IMR-90 (cell line): ENCODE data around the gene NMRK1. TPM values are rescaled to one million over a fixed set of nuclear protein-coding genes. Genes with fewer than 3 reads are reported as not detected.

Source experiments
- ATAC-seq: fragments of 200-7000 bp; cut with Tn5 transposase; 2 replicates; pipeline ENCODE4 v1.9.1; 2020; ENCODE audit warnings: low read depth, mild to moderate bottlenecking, moderate library complexity
- BruUV-seq: library from RNA; stranded (reverse); fragments of 400-500 nt; replicated peaks from 2 replicates; lab custom pipeline; 2021; lab: Mats Ljungman, UMichigan
- CTCF ChIA-PET: fragments of 300-600 bp; formaldehyde crosslinking; extraction: SDS; loops from one replicate; lab custom pipeline; 2021; ENCODE audit warnings: antibody characterized with exemption; lab: Yijun Ruan, JAX
- POLR2A ChIA-PET: fragments of 300-600 bp; sonication (Branson Sonifier 250); formaldehyde crosslinking; loops from one replicate; lab custom pipeline; 2022; ENCODE audit warnings: antibody characterized with exemption; ENCODE audit not compliant: unreplicated experiment; lab: Charles Lee
- DNase-seq: peaks from one replicate; pipeline ENCODE4 v3.0.0; 2013
- H2AFZ ChIP-seq: replicated peaks from 2 replicates; pipeline ENCODE3; 2013; ENCODE audit warnings: low read length, mild to moderate bottlenecking; ENCODE audit not compliant: poor library complexity
- H2AK5ac ChIP-seq: 2 replicates; pipeline ENCODE4 v1.6.1; 2013; ENCODE audit warnings: low read depth, low read length, inconsistent platforms
- H2AK9ac ChIP-seq: replicated peaks from 2 replicates; pipeline ENCODE3; 2013; ENCODE audit warnings: mild to moderate bottlenecking, low read depth, low read length, moderate library complexity; ENCODE audit not compliant: poor library complexity
- H2BK120ac ChIP-seq: 2 replicates; pipeline ENCODE4 v1.6.1; 2013; ENCODE audit warnings: low read depth, low read length, inconsistent platforms
- H2BK15ac ChIP-seq: 3 replicates; pipeline ENCODE4 v1.6.1; 2013; ENCODE audit warnings: low read depth, low read length, inconsistent platforms
- H2BK20ac ChIP-seq: 2 replicates; pipeline ENCODE4 v1.6.1; 2013; ENCODE audit warnings: low read depth, mild to moderate bottlenecking, inconsistent platforms, low read length, moderate library complexity
- H2BK5ac ChIP-seq: 2 replicates; pipeline ENCODE4 v1.6.1; 2013; ENCODE audit warnings: mild to moderate bottlenecking, low read depth, low read length, inconsistent platforms; ENCODE audit not compliant: poor library complexity, severe bottlenecking
- H3K14ac ChIP-seq: replicated peaks from 2 replicates; pipeline ENCODE4 v1.6.1; 2013; ENCODE audit warnings: low read depth, low read length, inconsistent platforms
- H3K18ac ChIP-seq: 2 replicates; pipeline ENCODE4 v1.6.1; 2013; ENCODE audit warnings: low read depth, low read length, control low read depth
- H3K23ac ChIP-seq: 2 replicates; pipeline ENCODE4 v1.6.1; 2013; ENCODE audit warnings: low read depth, low read length, inconsistent platforms
- H3K27ac ChIP-seq: 2 replicates; pipeline ENCODE4 v1.5.1; 2013; ENCODE audit warnings: mild to moderate bottlenecking, control low read depth, low read length; ENCODE audit not compliant: insufficient read depth
- H3K27me3 ChIP-seq: 2 replicates; pipeline ENCODE4 v1.6.1; 2013; ENCODE audit warnings: low read length; ENCODE audit not compliant: control insufficient read depth, insufficient read depth
- H3K36me3 ChIP-seq: 2 replicates; pipeline ENCODE4 v1.6.1; 2013; ENCODE audit warnings: low read length, mixed read lengths; ENCODE audit not compliant: control insufficient read depth, insufficient read depth
- H3K4ac ChIP-seq: 2 replicates; pipeline ENCODE4 v1.6.1; 2013; ENCODE audit warnings: low read depth, low read length, inconsistent platforms
- H3K4me1 ChIP-seq: 2 replicates; pipeline ENCODE4 v1.6.1; 2013; ENCODE audit warnings: low read length, mixed read lengths; ENCODE audit not compliant: control insufficient read depth, insufficient read depth
- H3K4me2 ChIP-seq: 2 replicates; pipeline ENCODE4 v1.6.1; 2013; ENCODE audit warnings: low read depth, mild to moderate bottlenecking, control low read depth, low read length, moderate library complexity
- H3K4me3 ChIP-seq: 2 replicates; pipeline ENCODE4 v1.5.1; 2013; ENCODE audit warnings: low read depth, mild to moderate bottlenecking, control low read depth, low read length, moderate library complexity; ENCODE audit not compliant: insufficient read depth
- H3K56ac ChIP-seq: 2 replicates; pipeline ENCODE4 v1.6.1; 2013; ENCODE audit warnings: low read length, inconsistent platforms; ENCODE audit not compliant: insufficient read depth; ENCODE audit errors: extremely low read depth
- H3K79me1 ChIP-seq, 2 experiments: 2 replicates each; pipeline ENCODE4 v1.6.1; 2013; ENCODE audit warnings: low read length in 2 of 2, inconsistent platforms in 1 of 2, low read depth in 1 of 2
- H3K9ac ChIP-seq: 2 replicates; pipeline ENCODE4 v1.6.1; 2013; ENCODE audit warnings: low read depth, low read length, control low read depth
- H3K9me1 ChIP-seq: 2 replicates; pipeline ENCODE4 v1.6.1; 2013; ENCODE audit warnings: low read length, inconsistent platforms; ENCODE audit not compliant: insufficient read depth
- H3K9me3 ChIP-seq: 2 replicates; pipeline ENCODE4 v1.6.1; 2013; ENCODE audit warnings: low read length; ENCODE audit not compliant: control insufficient read depth, insufficient read depth
- H4K20me1 ChIP-seq: 2 replicates; pipeline ENCODE4 v1.6.1; 2013; ENCODE audit warnings: low read length, inconsistent platforms; ENCODE audit not compliant: insufficient read depth
- H4K5ac ChIP-seq: 2 replicates; pipeline ENCODE4 v1.6.1; 2013; ENCODE audit warnings: mild to moderate bottlenecking, low read depth, low read length, control low read depth
- H4K8ac ChIP-seq, 2 experiments: 2 replicates each; pipeline ENCODE4 v1.6.1; 2013; ENCODE audit warnings: low read depth in 2 of 2, low read length in 2 of 2, control low read depth in 1 of 2, inconsistent platforms in 1 of 2
- H4K91ac ChIP-seq: 2 replicates; pipeline ENCODE4 v1.6.1; 2013; ENCODE audit warnings: low read depth, low read length, inconsistent platforms; ENCODE audit not compliant: insufficient read depth
- BHLHE40 ChIP-seq: fragments of 150-350 bp; IDR thresholded peaks from 2 replicates; pipeline ENCODE4 v1.6.1; 2016; ENCODE audit warnings: mild to moderate bottlenecking, low read depth, low read length
- CEBPB ChIP-seq: IDR thresholded peaks from 2 replicates; pipeline ENCODE4 v1.6.1; 2012; ENCODE audit warnings: low read depth, low read length, improper control_type of control experiment
- CHD1 ChIP-seq: IDR thresholded peaks from 2 replicates; pipeline ENCODE4 v1.6.1; 2012; ENCODE audit warnings: low read depth, low read length, improper control_type of control experiment
- CTCF ChIP-seq: conservative IDR thresholded peaks from 2 replicates; pipeline ENCODE4 v1.5.1; 2012; ENCODE audit warnings: mild to moderate bottlenecking, low read depth, low read length, improper control_type of control experiment
- ELK1 ChIP-seq: fragments of 150-350 bp; IDR thresholded peaks from 2 replicates; pipeline ENCODE4 v1.6.1; 2016; ENCODE audit warnings: low read depth, mild to moderate bottlenecking, low read length, moderate library complexity, borderline replicate concordance
- FOS ChIP-seq: fragments of 150-350 bp; IDR thresholded peaks from 2 replicates; pipeline ENCODE4 v1.6.1; 2016; ENCODE audit warnings: low read depth, low read length
- MAFK ChIP-seq: IDR thresholded peaks from 2 replicates; pipeline ENCODE4 v1.6.1; 2012; ENCODE audit warnings: low read depth, low read length, improper control_type of control experiment
- MAZ ChIP-seq: IDR thresholded peaks from 2 replicates; pipeline ENCODE4 v1.6.1; 2012; ENCODE audit warnings: low read depth, mild to moderate bottlenecking, low read length, improper control_type of control experiment, moderate library complexity, borderline replicate concordance
- MXI1 ChIP-seq: IDR thresholded peaks from 2 replicates; pipeline ENCODE4 v1.6.1; 2012; ENCODE audit warnings: low read depth, mild to moderate bottlenecking, low read length, moderate library complexity, borderline replicate concordance
- NFE2L2 ChIP-seq: fragments of 150-350 bp; IDR thresholded peaks from 2 replicates; pipeline ENCODE4 v1.6.1; 2016; ENCODE audit warnings: low read depth, mild to moderate bottlenecking, low read length
- POLR2A ChIP-seq: IDR thresholded peaks from 2 replicates; pipeline ENCODE4 v1.6.1; 2012; ENCODE audit warnings: mild to moderate bottlenecking, low read depth, low read length
- RAD21 ChIP-seq: IDR thresholded peaks from 2 replicates; pipeline ENCODE4 v1.6.1; 2012; ENCODE audit warnings: low read length, improper control_type of control experiment
- RCOR1 ChIP-seq: IDR thresholded peaks from 2 replicates; pipeline ENCODE4 v1.6.1; 2012; ENCODE audit warnings: mild to moderate bottlenecking, low read length, improper control_type of control experiment; ENCODE audit not compliant: insufficient replicate concordance
- RFX5 ChIP-seq: IDR thresholded peaks from 2 replicates; pipeline ENCODE4 v1.8.0; 2012; ENCODE audit warnings: low read depth, mild to moderate bottlenecking, low read length, moderate library complexity
- SMC3 ChIP-seq: fragments of 150-350 bp; IDR thresholded peaks from 2 replicates; pipeline ENCODE4 v1.6.1; 2016; ENCODE audit warnings: low read depth, mild to moderate bottlenecking, antibody characterized with exemption, low read length, moderate library complexity
- USF2 ChIP-seq: fragments of 150-350 bp; IDR thresholded peaks from 2 replicates; pipeline ENCODE4 v1.6.1; 2017; ENCODE audit warnings: mild to moderate bottlenecking, antibody characterized with exemption, low read length, low read depth
- WGBS, 2 experiments: methylation state at CpG; one replicate each; pipeline versions ENCODE4 v1.1.5 to v1.1.7; 2013; ENCODE audit warnings: missing lambda C conversion rate in 2 of 2; ENCODE audit not compliant: insufficient read length in 1 of 2; ENCODE audit errors: extremely low coverage in 2 of 2; 5-methylcytosine and 5-hydroxymethylcytosine counted together
- dilution Hi-C: fragments of 300-500 bp; cut with HindIII; formaldehyde crosslinking; loops from one replicate; pipeline ENCODE4 v1.14.3; 2018; ENCODE audit warnings: low sequenced_read_pairs; ENCODE audit not compliant: unreplicated experiment
- in situ Hi-C: fragments of 300-500 bp; cut with MboI; formaldehyde crosslinking; loops from 3 replicates; pipeline ENCODE4 v1.14.3; 2019; ENCODE audit warnings: low sequenced_read_pairs, inconsistent platforms, mixed read lengths
- intact Hi-C: fragments of 100-400 bp; cut with micrococcal nuclease; formaldehyde crosslinking; loops from 2 replicates; pipeline ENCODE4 v1.10.0; 2022
- polyA plus RNA-seq, 3 experiments: library from polyadenylated mRNA; depleted of rRNA; stranded (reverse); fragments of >200 nt; gene quantifications; 2 replicates each; pipeline ENCODE4 v1.2.3, GENCODE V29; 2012; ENCODE audit warnings: low replicate concordance in 1 of 3
- total RNA-seq: library from RNA; depleted of rRNA; stranded (reverse); fragments of >200 nt; gene quantifications from 2 replicates; pipeline ENCODE4 v1.2.3, GENCODE V29; 2012

Gene NMRK1
- total and polyA plus RNA-seq, 2 of the 4 experiments (the other 2 are of a cell fraction), result 5.7 to 5.9 TPM

- Histone ChIP-seq H2BK20ac (no peak overlapping the region), H2AK5ac (no peak overlapping the region), H3K14ac (no peak overlapping the region), H2BK120ac (no peak overlapping the region), H3K18ac (no peak overlapping the region), H3K4me2 (no peak overlapping the region), H4K20me1 (no peaks in the 10 kb centered on the region), H3K27ac (no peak overlapping the region), H3K4ac (no peak overlapping the region), H2AFZ (peak overlapping the region; percentile 49), H2AK9ac (no peak overlapping the region), H2BK5ac (no peak overlapping the region), H3K23ac (no peak overlapping the region), H2BK15ac (no peak overlapping the region), H3K79me1 (peaks cover 23 to 48% of the 10 kb centered on the region in 2 experiments), H4K91ac (no peak overlapping the region), H3K4me3 (no peak overlapping the region), H3K4me1 (peaks cover 10% of the 10 kb centered on the region), H3K27me3 (no peaks in the 10 kb centered on the region), H3K9ac (no peak overlapping the region), H4K8ac (0 out of 4 replicates have a peak overlapping the region, but pooled peaks of 1 of the 2 experiments have one; percentile 3), H3K9me1 (peaks cover 4% of the 10 kb centered on the region; the same call in 1 of the 2 replicates), H4K5ac (0 out of 2 replicates have a peak overlapping the region, but pooled peaks have one; percentile 68), H3K36me3 (no peaks in the 10 kb centered on the region), H3K56ac (no peak overlapping the region), H3K9me3 (no peaks in the 10 kb centered on the region)
- POLR2A ChIA-PET, result interaction anchor here (0.6 kb wide), 1 partner anchor 10 kb away, joined by 4 read pairs; no protein-coding TSS in a partner anchor
- ATAC-seq (no peak), DNase-seq (no peak)
- intact Hi-C loops (no loop called here), dilution Hi-C loops (no loop called here), in situ Hi-C loops (no loop called here)
- no TSS peak for BruUV-seq
- CTCF ChIA-PET, result no interaction called here
- WGBS, 2 experiments, result no CpG with 5 or more reads among the region's 9 CpGs
- TF ChIP-seq POLR2A, result no peak
- TF ChIP-seq RFX5, result no peak
- TF ChIP-seq CTCF, result no peak
- TF ChIP-seq NFE2L2, result no peak
- no peak for TF ChIP-seq USF2
- no peak for TF ChIP-seq MAFK
- TF ChIP-seq RAD21, result no peak
- no peak for TF ChIP-seq SMC3
- no peak for TF ChIP-seq RCOR1
- TF ChIP-seq ELK1, result no peak
- no peak for TF ChIP-seq CHD1
- TF ChIP-seq BHLHE40, result no peak
- no peak for TF ChIP-seq MXI1
- no peak for TF ChIP-seq MAZ
- TF ChIP-seq CEBPB, result no peak
- no peak for TF ChIP-seq FOS
These were observed 13.1 kb upstream of the NMRK1 start for GRCh38 chr9:75101004-75101588.
